ENCODE results near the gene RBMS3.

Gene RBMS3

DNA sequence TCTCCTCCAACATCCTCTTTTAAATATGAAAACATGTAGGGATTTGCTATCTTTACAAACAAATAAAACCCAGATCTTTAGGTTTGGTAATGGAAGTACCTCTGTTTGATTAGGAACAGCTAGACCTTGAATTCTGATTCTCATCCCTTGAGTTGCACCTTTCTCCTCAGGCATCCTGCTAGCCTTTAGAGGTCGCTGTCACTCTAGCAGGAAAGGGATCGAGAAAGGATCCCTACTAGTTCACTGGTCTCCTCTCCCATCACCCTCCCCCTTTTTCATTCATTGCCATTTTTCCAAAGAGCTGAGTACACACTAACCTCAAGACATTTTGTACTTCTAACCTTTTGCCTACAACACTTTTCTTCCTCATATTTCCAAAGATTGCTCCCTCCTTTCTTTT lies 569.8 kb downstream of the RBMS3 start:
- ChIA-PET POLR2A (no interaction called here), CTCF (no interaction called here)
- no peaks in the 10 kb centered on the region for H3K9me3 ChIP-seq (ENCODE audit: control extremely low read depth in 1 of 5, control insufficient read depth in 4 of 5, insufficient read depth in 2 of 5, low read depth in 1 of 5, low read length in 4 of 5)
- DNase-seq, result no peak
- H3K4me3 ChIP-seq (ENCODE audit: control insufficient read depth in 1 of 7, extremely low read depth in 1 of 7, insufficient read depth in 4 of 7, low read depth in 2 of 7, low read length in 6 of 7), result no peak overlapping the region
- no peaks in the 10 kb centered on the region for H3K36me3 ChIP-seq (ENCODE audit: control insufficient read depth in 4 of 4, insufficient read depth in 4 of 4, low read length in 3 of 4)
- H3K27ac ChIP-seq (ENCODE audit: insufficient read depth in 1 of 2, low read depth in 1 of 2, low read length in 2 of 2, poor library complexity in 1 of 2, severe bottlenecking in 2 of 2), result no peak overlapping the region
- 73% methylated on average over 2 of the region's 2 CpGs for WGBS (ENCODE audit: insufficient coverage)
- H3K27me3 ChIP-seq (replicated peaks in 2 of 5; ENCODE audit: control insufficient read depth in 4 of 5, insufficient read depth in 5 of 5, low read length in 4 of 5), result no peaks in the 10 kb centered on the region
- no peaks in the 10 kb centered on the region for H3K4me1 ChIP-seq (ENCODE audit: control extremely low read depth in 1 of 4, control insufficient read depth in 4 of 4, insufficient read depth in 4 of 4, low read length in 3 of 4)

DNA sequence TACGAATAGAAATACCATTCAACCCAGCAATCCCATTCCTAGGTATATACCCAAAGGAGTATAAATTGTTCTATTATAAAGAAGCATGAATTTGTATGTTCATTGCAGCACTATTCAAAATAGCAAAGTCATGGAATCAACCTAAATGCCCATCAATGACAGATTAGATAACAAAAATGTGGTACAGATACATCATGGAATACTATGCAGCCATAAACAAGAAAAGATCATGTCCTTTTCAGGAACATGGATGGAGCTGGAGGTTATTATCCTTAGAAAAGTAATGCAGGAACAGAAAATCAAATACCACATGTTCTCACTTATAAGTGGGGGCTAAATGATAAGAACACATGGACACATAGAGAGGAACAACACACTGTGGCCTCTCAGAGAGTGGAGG lies 571.9 kb downstream of the RBMS3 start:
- Histone ChIP-seq H3K27me3 (replicated peaks in 2 of 5; ENCODE audit: control insufficient read depth in 4 of 5, insufficient read depth in 5 of 5, low read length in 4 of 5) (no peaks in the 10 kb centered on the region), H3K36me3 (ENCODE audit: control insufficient read depth in 4 of 4, insufficient read depth in 4 of 4, low read length in 3 of 4) (no peaks in the 10 kb centered on the region), H3K4me1 (ENCODE audit: control extremely low read depth in 1 of 4, control insufficient read depth in 4 of 4, insufficient read depth in 4 of 4, low read length in 3 of 4) (no peaks in the 10 kb centered on the region), H3K27ac (ENCODE audit: insufficient read depth in 1 of 2, low read depth in 1 of 2, low read length in 2 of 2, poor library complexity in 1 of 2, severe bottlenecking in 2 of 2) (no peak overlapping the region), H3K4me3 (ENCODE audit: control insufficient read depth in 1 of 7, extremely low read depth in 1 of 7, insufficient read depth in 4 of 7, low read depth in 2 of 7, low read length in 6 of 7) (no peak overlapping the region), H3K9me3 (ENCODE audit: control extremely low read depth in 1 of 5, control insufficient read depth in 4 of 5, insufficient read depth in 2 of 5, low read depth in 1 of 5, low read length in 4 of 5) (no peaks in the 10 kb centered on the region)
- ChIA-PET POLR2A (no interaction called here), CTCF (no interaction called here)
- no CpG with 5 or more reads among the region's 1 CpG for WGBS (ENCODE audit: insufficient coverage)
- DNase-seq, result no peak

DNA sequence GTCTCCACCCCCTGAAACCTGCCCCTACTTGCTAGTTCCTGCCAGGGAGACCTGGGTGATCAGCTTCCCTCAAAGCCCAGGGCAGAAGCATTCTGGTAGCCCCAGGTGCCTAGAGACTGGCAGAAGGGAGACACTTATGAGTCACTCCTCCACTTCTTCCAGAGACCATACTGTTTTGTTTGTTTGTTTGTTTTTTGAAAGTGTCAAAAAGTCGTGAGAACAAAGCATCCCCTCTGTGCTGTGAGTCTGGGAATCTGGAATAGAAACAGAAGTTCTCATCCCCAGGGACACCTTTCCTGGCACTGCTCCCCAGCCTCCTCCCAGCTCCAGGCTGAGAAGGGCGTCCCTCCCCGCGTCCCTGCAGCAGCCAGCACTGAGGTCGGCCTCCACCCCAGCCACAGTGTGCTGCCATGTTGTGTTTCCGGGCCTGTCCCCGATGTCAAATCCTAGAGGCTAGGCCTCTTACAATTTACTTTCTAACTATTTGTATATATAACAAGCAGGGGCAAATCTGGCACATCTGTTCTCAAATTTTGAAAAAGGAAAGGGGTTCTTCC lies 573.0 kb downstream of the RBMS3 start:
- H3K27me3 ChIP-seq (replicated peaks in 2 of 5; ENCODE audit: control insufficient read depth in 4 of 5, insufficient read depth in 5 of 5, low read length in 4 of 5), result no peaks in the 10 kb centered on the region
- ChIA-PET POLR2A (no interaction called here), CTCF (no interaction called here)
- no peak for DNase-seq
- WGBS (ENCODE audit: insufficient coverage), result no CpG with 5 or more reads among the region's 7 CpGs
- no peak overlapping the region for H3K4me3 ChIP-seq (ENCODE audit: control insufficient read depth in 1 of 7, extremely low read depth in 1 of 7, insufficient read depth in 4 of 7, low read depth in 2 of 7, low read length in 6 of 7)
- H3K4me1 ChIP-seq (ENCODE audit: control extremely low read depth in 1 of 4, control insufficient read depth in 4 of 4, insufficient read depth in 4 of 4, low read length in 3 of 4), result no peaks in the 10 kb centered on the region
- H3K36me3 ChIP-seq (ENCODE audit: control insufficient read depth in 4 of 4, insufficient read depth in 4 of 4, low read length in 3 of 4), result no peaks in the 10 kb centered on the region
- no peaks in the 10 kb centered on the region for H3K9me3 ChIP-seq (ENCODE audit: control extremely low read depth in 1 of 5, control insufficient read depth in 4 of 5, insufficient read depth in 2 of 5, low read depth in 1 of 5, low read length in 4 of 5)
- H3K27ac ChIP-seq (ENCODE audit: insufficient read depth in 1 of 2, low read depth in 1 of 2, low read length in 2 of 2, poor library complexity in 1 of 2, severe bottlenecking in 2 of 2), result no peak overlapping the region

DNA sequence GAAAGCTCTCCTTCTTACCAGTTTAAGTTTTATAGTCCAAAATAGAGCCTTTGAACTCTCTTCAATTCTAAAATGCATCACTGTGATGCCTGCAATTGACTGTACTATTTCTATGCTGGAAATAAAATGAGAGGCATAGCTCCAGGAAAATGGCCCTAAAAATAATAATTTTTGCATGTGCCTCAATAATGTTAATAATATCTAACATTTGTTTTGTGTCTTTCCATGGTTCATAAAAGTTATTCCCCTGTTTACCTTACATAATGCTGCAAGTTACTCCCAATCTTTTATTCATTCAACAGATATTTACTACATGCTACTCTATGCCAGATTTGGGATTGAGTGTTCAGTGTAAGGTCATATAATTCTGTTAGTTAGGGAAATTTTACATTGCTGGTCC lies 574.0 kb downstream of the RBMS3 start:
- ChIA-PET CTCF (no interaction called here), POLR2A (no interaction called here)
- Histone ChIP-seq H3K4me1 (ENCODE audit: control extremely low read depth in 1 of 4, control insufficient read depth in 4 of 4, insufficient read depth in 4 of 4, low read length in 3 of 4) (no peaks in the 10 kb centered on the region), H3K36me3 (ENCODE audit: control insufficient read depth in 4 of 4, insufficient read depth in 4 of 4, low read length in 3 of 4) (no peaks in the 10 kb centered on the region), H3K27me3 (replicated peaks in 2 of 5; ENCODE audit: control insufficient read depth in 4 of 5, insufficient read depth in 5 of 5, low read length in 4 of 5) (no peaks in the 10 kb centered on the region), H3K4me3 (ENCODE audit: control insufficient read depth in 1 of 7, extremely low read depth in 1 of 7, insufficient read depth in 4 of 7, low read depth in 2 of 7, low read length in 6 of 7) (no peak overlapping the region), H3K27ac (ENCODE audit: insufficient read depth in 1 of 2, low read depth in 1 of 2, low read length in 2 of 2, poor library complexity in 1 of 2, severe bottlenecking in 2 of 2) (no peak overlapping the region), H3K9me3 (ENCODE audit: control extremely low read depth in 1 of 5, control insufficient read depth in 4 of 5, insufficient read depth in 2 of 5, low read depth in 1 of 5, low read length in 4 of 5) (no peaks in the 10 kb centered on the region)
- no peak for DNase-seq

DNA sequence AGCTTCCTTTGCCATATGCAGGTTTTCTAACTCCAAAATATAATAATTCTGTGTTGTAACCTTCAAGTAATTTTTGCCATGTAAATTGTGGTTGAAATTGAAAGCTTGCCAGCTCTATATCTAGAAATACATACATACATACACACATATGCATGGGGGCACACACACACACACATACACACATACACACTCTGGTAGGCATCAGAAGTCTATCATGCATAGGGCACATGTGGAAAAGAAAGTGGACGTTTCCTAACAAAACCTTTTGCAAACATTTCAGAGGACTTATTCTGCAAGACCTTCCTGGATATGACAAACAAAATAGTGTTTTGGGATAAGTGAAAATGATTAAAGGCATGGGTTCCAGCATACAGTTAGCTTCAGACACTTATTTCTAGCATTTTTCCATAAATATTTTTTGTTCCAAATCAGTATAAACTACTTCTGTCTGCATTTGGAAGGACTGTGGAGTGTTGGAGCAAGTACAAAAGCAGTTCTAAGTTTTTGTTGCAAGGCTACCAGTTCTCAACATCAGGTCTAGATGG lies 578.9 kb downstream of the RBMS3 start:
- Histone ChIP-seq H3K27me3 (replicated peaks in 2 of 5; ENCODE audit: control insufficient read depth in 4 of 5, insufficient read depth in 5 of 5, low read length in 4 of 5) (no peaks in the 10 kb centered on the region), H3K9me3 (ENCODE audit: control extremely low read depth in 1 of 5, control insufficient read depth in 4 of 5, insufficient read depth in 2 of 5, low read depth in 1 of 5, low read length in 4 of 5) (no peaks in the 10 kb centered on the region), H3K4me3 (ENCODE audit: control insufficient read depth in 1 of 7, extremely low read depth in 1 of 7, insufficient read depth in 4 of 7, low read depth in 2 of 7, low read length in 6 of 7) (no peak overlapping the region), H3K27ac (ENCODE audit: insufficient read depth in 1 of 2, low read depth in 1 of 2, low read length in 2 of 2, poor library complexity in 1 of 2, severe bottlenecking in 2 of 2) (no peak overlapping the region), H3K4me1 (ENCODE audit: control extremely low read depth in 1 of 4, control insufficient read depth in 4 of 4, insufficient read depth in 4 of 4, low read length in 3 of 4) (no peaks in the 10 kb centered on the region), H3K36me3 (ENCODE audit: control insufficient read depth in 4 of 4, insufficient read depth in 4 of 4, low read length in 3 of 4) (no peaks in the 10 kb centered on the region)
- no peak for DNase-seq
- CTCF ChIA-PET, result no interaction called here
- whole genome bisulfite sequencing (ENCODE audit: insufficient coverage), result no CpG with 5 or more reads among the region's 1 CpG
- POLR2A ChIA-PET, result no interaction called here

DNA sequence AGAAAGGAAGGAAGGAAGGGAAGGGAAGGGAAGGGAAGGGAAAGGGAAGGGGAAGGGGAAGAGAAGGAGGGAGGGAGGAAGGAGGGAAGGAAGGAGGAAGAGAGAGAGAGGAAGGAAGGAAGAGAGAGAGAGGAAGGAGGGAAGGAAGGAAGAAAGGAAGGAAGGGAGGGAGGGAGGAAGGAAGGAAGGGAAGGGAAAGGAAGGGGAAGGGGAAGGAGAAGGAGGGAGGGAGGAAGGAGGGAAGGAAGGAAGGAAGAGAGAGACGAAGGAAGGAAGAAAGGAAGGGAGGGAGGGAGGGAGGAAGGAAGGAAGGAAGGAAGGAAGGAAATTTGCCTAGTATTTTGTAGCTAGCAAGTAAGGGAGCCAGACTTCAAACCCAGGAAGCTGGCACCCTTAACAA lies 583.9 kb downstream of the RBMS3 start:
- ChIA-PET CTCF (no interaction called here), POLR2A (no interaction called here)
- H3K36me3 ChIP-seq (ENCODE audit: control insufficient read depth in 4 of 4, insufficient read depth in 4 of 4, low read length in 3 of 4), result no peaks in the 10 kb centered on the region
- H3K4me3 ChIP-seq (ENCODE audit: control insufficient read depth in 1 of 7, extremely low read depth in 1 of 7, insufficient read depth in 4 of 7, low read depth in 2 of 7, low read length in 6 of 7), result no peak overlapping the region
- no peaks in the 10 kb centered on the region for H3K9me3 ChIP-seq (ENCODE audit: control extremely low read depth in 1 of 5, control insufficient read depth in 4 of 5, insufficient read depth in 2 of 5, low read depth in 1 of 5, low read length in 4 of 5)
- no peak for DNase-seq
- WGBS (ENCODE audit: insufficient coverage), result no CpG with 5 or more reads among the region's 1 CpG
- no peaks in the 10 kb centered on the region for H3K4me1 ChIP-seq (ENCODE audit: control extremely low read depth in 1 of 4, control insufficient read depth in 4 of 4, insufficient read depth in 4 of 4, low read length in 3 of 4)
- no peak overlapping the region for H3K27ac ChIP-seq (ENCODE audit: insufficient read depth in 1 of 2, low read depth in 1 of 2, low read length in 2 of 2, poor library complexity in 1 of 2, severe bottlenecking in 2 of 2)
- no peaks in the 10 kb centered on the region for H3K27me3 ChIP-seq (replicated peaks in 2 of 5; ENCODE audit: control insufficient read depth in 4 of 5, insufficient read depth in 5 of 5, low read length in 4 of 5)

DNA sequence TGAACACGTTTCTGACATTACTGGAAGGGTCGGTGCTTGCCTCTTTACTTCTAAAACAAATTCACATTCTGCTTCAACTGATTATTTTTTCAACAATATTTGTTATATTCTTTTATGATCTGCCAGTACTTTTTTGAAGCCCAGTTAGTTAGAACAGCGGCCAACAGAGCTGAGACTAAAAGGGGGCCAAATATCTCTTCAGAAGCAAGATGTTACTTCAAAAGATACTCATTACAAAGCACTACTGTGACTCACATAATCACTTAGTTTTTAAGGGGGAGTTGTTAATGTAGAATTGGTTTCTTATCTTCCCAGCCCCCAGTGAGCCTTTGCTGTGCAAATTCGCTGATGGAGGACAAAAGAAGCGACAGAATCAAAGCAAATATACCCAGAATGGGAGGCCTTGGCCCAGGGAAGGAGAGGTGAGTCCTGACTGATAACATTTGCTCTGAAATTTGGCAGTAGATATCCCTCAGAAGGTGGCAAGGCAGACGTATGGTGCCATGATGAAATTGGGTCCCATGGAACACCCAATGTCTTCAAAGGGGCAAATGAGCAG lies 587.8 kb downstream of the RBMS3 start:
- WGBS (ENCODE audit: insufficient coverage), result 85% methylated on average over 2 of the region's 6 CpGs
- no peak overlapping the region for H3K27ac ChIP-seq (ENCODE audit: insufficient read depth in 1 of 2, low read depth in 1 of 2, low read length in 2 of 2, poor library complexity in 1 of 2, severe bottlenecking in 2 of 2)
- POLR2A ChIA-PET, result no interaction called here
- H3K9me3 ChIP-seq (ENCODE audit: control extremely low read depth in 1 of 5, control insufficient read depth in 4 of 5, insufficient read depth in 2 of 5, low read depth in 1 of 5, low read length in 4 of 5), result no peaks in the 10 kb centered on the region
- no peak for DNase-seq
- H3K4me1 ChIP-seq (ENCODE audit: control extremely low read depth in 1 of 4, control insufficient read depth in 4 of 4, insufficient read depth in 4 of 4, low read length in 3 of 4), result no peaks in the 10 kb centered on the region
- CTCF ChIA-PET, result no interaction called here
- no peaks in the 10 kb centered on the region for H3K27me3 ChIP-seq (replicated peaks in 2 of 5; ENCODE audit: control insufficient read depth in 4 of 5, insufficient read depth in 5 of 5, low read length in 4 of 5)
- no peaks in the 10 kb centered on the region for H3K36me3 ChIP-seq (ENCODE audit: control insufficient read depth in 4 of 4, insufficient read depth in 4 of 4, low read length in 3 of 4)
- no peak overlapping the region for H3K4me3 ChIP-seq (ENCODE audit: control insufficient read depth in 1 of 7, extremely low read depth in 1 of 7, insufficient read depth in 4 of 7, low read depth in 2 of 7, low read length in 6 of 7)
